ENCODE measurements around the gene XPNPEP2. TPM values are rescaled to one million over a fixed set of nuclear protein-coding genes. Genes with fewer than 3 reads are reported as not detected.

Gene XPNPEP2
- total RNA-seq, 4 donors from 2014 or later: 3.2 to 52.0 (median 34.1) TPM

- no peaks in the 10 kb centered on the region for H3K9me3 ChIP-seq
- WGBS, 2 donors (ENCODE audit: low coverage in 1 of 2): 75 to 100% methylated on average over 1 to 9 of the region's 9 CpGs
- no peaks in the 10 kb centered on the region for H3K36me3 ChIP-seq
- H3K4me3 ChIP-seq: no peak overlapping the region
- no peaks in the 10 kb centered on the region for H3K27me3 ChIP-seq
- in situ Hi-C loops (cut with MboI; ENCODE audit: low pct_ligation_motif_present in 1 of 4, low pct_unique_long_range_greater_than_20kb in 1 of 4, low sequenced_read_pairs in 3 of 4): no loop called here
- DNase-seq: no peak
- TF ChIP-seq, protein P1, sequence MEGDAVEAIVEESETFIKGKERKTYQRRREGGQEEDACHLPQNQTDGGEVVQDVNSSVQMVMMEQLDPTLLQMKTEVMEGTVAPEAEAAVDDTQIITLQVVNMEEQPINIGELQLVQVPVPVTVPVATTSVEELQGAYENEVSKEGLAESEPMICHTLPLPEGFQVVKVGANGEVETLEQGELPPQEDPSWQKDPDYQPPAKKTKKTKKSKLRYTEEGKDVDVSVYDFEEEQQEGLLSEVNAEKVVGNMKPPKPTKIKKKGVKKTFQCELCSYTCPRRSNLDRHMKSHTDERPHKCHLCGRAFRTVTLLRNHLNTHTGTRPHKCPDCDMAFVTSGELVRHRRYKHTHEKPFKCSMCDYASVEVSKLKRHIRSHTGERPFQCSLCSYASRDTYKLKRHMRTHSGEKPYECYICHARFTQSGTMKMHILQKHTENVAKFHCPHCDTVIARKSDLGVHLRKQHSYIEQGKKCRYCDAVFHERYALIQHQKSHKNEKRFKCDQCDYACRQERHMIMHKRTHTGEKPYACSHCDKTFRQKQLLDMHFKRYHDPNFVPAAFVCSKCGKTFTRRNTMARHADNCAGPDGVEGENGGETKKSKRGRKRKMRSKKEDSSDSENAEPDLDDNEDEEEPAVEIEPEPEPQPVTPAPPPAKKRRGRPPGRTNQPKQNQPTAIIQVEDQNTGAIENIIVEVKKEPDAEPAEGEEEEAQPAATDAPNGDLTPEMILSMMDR (IDR thresholded peaks at IDR 0.05): no peak
- no peak for TF ChIP-seq POLR2A (IDR thresholded peaks at IDR 0.05)
- TF ChIP-seq POLR2AphosphoS5 (IDR thresholded peaks at IDR 0.05): no peak
- H3K4me1 ChIP-seq: no peaks in the 10 kb centered on the region
- intact Hi-C loops (cut with DNase I; ENCODE audit: low total_unique reads): no loop called here
- no peak overlapping the region for H3K27ac ChIP-seq
These were observed 41.5 kb upstream of the XPNPEP2 start for GRCh38 chrX:129697204-129697829.

DNA sequence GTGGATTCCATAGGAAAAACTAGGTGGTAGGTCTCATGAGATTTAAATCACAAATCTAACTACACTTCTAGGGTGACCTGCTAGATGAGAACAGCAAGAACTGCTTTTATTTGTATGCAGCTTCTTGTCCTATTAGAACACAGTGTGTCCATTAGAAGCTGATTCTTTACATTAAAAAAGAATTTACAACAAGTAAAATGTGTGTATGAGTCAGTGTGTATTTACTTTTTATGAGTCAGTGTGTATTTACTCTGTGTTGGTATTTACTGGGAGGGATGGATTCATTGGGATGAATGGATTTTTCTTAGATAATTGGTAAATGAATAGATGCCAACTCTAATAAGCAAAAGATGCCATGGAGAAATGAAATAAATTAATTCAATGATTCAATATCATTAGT lies 40.6 kb upstream of the XPNPEP2 start:
- no peak overlapping the region for H3K27ac ChIP-seq
- intact Hi-C loops (cut with DNase I; ENCODE audit: low total_unique reads) (no loop called here), in situ Hi-C loops (cut with MboI; ENCODE audit: low pct_ligation_motif_present in 1 of 4, low pct_unique_long_range_greater_than_20kb in 1 of 4, low sequenced_read_pairs in 3 of 4) (no loop called here)
- H3K4me3 ChIP-seq: no peak overlapping the region
- no peak for DNase-seq
- H3K9me3 ChIP-seq: no peaks in the 10 kb centered on the region
- no peaks in the 10 kb centered on the region for H3K4me1 ChIP-seq
- no peak for TF ChIP-seq POLR2AphosphoS5 (IDR thresholded peaks at IDR 0.05)
- TF ChIP-seq, protein P1 (IDR thresholded peaks at IDR 0.05): no peak
- no peak for TF ChIP-seq EP300 (IDR thresholded peaks at IDR 0.05; ENCODE audit: low read depth)
- no peak for TF ChIP-seq POLR2A (IDR thresholded peaks at IDR 0.05)
- no peaks in the 10 kb centered on the region for H3K27me3 ChIP-seq
- H3K36me3 ChIP-seq: no peaks in the 10 kb centered on the region

DNA sequence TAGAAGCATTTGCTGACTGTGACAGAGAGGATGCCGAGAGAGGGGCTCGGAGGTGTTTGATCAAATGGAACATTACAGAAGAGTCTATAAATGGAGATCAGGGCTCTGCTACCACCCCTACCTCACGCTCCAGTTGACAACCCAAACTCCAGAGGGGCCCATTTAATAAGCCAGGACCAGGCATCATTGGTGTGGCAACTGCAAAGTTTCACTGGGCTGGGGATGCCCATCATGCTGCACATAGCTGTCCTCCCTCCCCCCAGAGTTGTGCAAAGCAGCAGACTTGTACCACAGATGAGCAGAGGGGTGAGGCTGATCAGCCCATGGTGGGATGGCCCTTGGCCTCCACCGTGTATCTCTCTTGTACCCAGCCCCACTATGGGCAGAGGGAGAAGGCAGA lies 38.2 kb upstream of the XPNPEP2 start:
- in situ Hi-C loops (cut with MboI; ENCODE audit: low pct_ligation_motif_present in 1 of 4, low pct_unique_long_range_greater_than_20kb in 1 of 4, low sequenced_read_pairs in 3 of 4) (no loop called here), intact Hi-C loops (cut with DNase I; ENCODE audit: low total_unique reads) (no loop called here)
- no peaks in the 10 kb centered on the region for H3K27me3 ChIP-seq
- TF ChIP-seq EP300 (IDR thresholded peaks at IDR 0.05; ENCODE audit: low read depth): no peak
- no peak for TF ChIP-seq POLR2A (IDR thresholded peaks at IDR 0.05)
- TF ChIP-seq, protein P1 (IDR thresholded peaks at IDR 0.05): no peak
- no peak for TF ChIP-seq POLR2AphosphoS5 (IDR thresholded peaks at IDR 0.05)
- no peak overlapping the region for H3K27ac ChIP-seq
- H3K4me1 ChIP-seq: no peaks in the 10 kb centered on the region
- DNase-seq: no peak
- 80% methylated on average over 4 of the region's 4 CpGs; no CpG with 5 or more reads in 1 of the 2 donors for WGBS, 2 donors (ENCODE audit: low coverage in 1 of 2)
- H3K9me3 ChIP-seq: no peaks in the 10 kb centered on the region
- no peak overlapping the region for H3K4me3 ChIP-seq
- H3K36me3 ChIP-seq: no peaks in the 10 kb centered on the region

GRCh38 chrX:129701624-129702069 lies 37.1 kb upstream of the XPNPEP2 start:
- no peaks in the 10 kb centered on the region for H3K4me1 ChIP-seq
- no peak for TF ChIP-seq EP300 (IDR thresholded peaks at IDR 0.05; ENCODE audit: low read depth)
- no peak for TF ChIP-seq POLR2A (IDR thresholded peaks at IDR 0.05)
- TF ChIP-seq, protein P1 (IDR thresholded peaks at IDR 0.05): no peak
- TF ChIP-seq POLR2AphosphoS5 (IDR thresholded peaks at IDR 0.05): no peak
- DNase-seq: peak; percentile 15
- H3K27ac ChIP-seq: no peak overlapping the region
- 78% methylated on average over 8 of the region's 8 CpGs; no CpG with 5 or more reads in 1 of the 2 donors for whole genome bisulfite sequencing, 2 donors (ENCODE audit: low coverage in 1 of 2)
- no peaks in the 10 kb centered on the region for H3K9me3 ChIP-seq
- intact Hi-C loops (cut with DNase I; ENCODE audit: low total_unique reads) (no loop called here), in situ Hi-C loops (cut with MboI; ENCODE audit: low pct_ligation_motif_present in 1 of 4, low pct_unique_long_range_greater_than_20kb in 1 of 4, low sequenced_read_pairs in 3 of 4) (no loop called here)
- no peaks in the 10 kb centered on the region for H3K27me3 ChIP-seq
- no peaks in the 10 kb centered on the region for H3K36me3 ChIP-seq
- H3K4me3 ChIP-seq: no peak overlapping the region
